GM12801 (cell line): Measurements from ENCODE around the gene BPI.

ENCODE experiments used
- TF ChIP-seq, protein P1 (sequence below): IDR thresholded peaks from one replicate; pipeline ENCODE4 v1.5.1; 2011; ENCODE audit warnings: control low read depth; ENCODE audit not compliant: insufficient read length; ENCODE audit errors: extremely low read depth

The BPI gene

DNA sequence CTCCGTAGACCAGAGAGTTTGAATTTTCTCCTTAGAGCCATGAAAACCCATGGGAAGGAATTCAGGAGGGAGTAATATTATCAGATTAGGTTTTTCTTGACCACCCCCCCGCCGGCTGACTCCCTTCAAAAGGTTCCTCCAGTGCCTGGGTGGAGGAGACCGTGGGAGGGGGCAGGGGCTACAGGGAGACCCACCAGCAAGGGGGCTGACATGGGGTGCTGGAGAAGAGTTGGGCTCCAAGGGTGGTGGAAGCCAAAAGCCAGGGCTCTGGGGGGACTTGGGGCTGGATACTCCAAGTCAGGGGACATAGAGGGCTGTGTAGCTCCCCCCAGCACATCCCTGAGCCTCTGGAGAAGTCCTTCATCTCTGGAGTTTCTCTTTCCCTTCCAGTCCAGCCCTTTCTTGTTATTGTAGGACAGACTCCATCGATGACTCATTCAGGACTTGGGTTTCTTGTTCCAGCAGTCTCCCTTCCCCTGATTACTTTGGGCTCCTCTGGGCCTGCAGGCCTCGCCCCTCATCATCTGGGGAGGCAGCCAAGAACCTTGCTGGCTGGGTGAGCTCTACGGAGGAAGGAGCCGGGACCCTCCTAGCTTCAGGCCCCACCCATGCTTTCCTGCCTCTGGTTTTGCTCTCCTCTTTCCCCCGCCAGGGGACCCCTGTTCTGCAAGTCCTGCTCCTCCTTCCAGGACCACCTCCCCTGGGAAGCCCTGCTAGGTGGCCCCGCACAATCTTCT lies 32.9 kb upstream of the BPI start:
- TF ChIP-seq, protein P1, sequence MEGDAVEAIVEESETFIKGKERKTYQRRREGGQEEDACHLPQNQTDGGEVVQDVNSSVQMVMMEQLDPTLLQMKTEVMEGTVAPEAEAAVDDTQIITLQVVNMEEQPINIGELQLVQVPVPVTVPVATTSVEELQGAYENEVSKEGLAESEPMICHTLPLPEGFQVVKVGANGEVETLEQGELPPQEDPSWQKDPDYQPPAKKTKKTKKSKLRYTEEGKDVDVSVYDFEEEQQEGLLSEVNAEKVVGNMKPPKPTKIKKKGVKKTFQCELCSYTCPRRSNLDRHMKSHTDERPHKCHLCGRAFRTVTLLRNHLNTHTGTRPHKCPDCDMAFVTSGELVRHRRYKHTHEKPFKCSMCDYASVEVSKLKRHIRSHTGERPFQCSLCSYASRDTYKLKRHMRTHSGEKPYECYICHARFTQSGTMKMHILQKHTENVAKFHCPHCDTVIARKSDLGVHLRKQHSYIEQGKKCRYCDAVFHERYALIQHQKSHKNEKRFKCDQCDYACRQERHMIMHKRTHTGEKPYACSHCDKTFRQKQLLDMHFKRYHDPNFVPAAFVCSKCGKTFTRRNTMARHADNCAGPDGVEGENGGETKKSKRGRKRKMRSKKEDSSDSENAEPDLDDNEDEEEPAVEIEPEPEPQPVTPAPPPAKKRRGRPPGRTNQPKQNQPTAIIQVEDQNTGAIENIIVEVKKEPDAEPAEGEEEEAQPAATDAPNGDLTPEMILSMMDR: no peak

DNA sequence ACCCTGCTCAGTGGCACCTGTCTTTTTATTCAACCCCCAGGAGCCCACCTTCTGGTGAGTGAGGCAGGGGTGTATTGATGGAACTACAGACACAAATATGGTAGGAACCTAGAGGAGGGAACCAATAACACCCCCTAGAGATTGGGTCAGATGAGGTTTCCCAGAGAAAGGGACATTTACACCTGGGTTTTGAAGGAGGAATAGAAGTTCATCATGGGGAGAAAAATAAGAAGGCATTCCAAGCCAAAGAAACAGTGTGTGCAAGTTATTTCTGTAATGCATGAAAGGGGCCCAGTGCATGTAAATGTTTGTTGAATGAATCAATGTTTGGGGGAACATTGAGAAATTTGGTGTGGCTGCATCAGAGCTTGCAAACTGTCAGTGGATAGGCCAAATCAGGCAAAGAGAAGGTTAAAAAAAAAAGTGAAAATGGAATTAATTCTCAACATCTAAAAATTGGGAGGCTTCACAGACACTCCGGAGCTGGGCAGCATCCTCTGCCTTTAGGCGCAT lies 32.3 kb upstream of the BPI start:
- TF ChIP-seq, protein P1: no peak

DNA sequence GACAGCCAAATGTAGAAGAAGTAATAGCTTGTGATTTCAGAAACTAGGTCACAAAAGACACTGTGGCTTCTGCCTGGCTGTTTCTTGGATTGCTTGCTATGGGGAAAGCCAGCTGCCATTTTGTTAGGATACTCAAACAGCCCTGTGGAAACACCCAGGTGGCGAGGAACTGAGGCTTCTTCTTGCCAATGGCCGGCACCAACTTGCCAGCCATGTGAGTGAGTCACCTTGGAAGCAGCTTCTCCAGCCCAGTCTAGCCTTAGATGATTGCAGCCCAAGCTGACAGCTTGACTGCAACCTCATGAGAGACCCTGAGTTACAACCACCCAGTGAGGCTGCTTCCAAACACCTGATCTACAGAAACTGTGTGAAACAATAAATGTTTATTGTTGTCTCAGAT lies 31.6 kb upstream of the BPI start:
- TF ChIP-seq, protein P1: no peak

DNA sequence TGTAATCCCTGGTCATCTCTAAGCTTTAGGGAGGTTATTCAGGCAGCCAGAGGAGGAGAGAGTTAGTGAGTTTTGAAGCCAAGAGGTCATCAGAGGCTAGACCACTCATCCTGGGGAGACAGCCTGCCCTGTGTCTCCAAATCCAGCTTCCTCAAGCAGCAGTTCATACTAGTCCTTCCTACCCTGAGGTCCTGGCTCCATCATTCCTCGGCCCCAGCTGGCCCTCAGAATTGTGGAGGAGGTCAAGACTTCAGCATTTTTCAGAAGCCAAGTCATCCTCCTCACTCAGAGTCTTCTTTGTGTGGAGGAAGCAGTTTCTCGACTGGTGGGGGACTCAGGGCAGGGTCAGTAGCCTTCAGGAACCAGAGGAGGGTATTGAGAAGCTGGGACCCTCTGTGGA lies 31.0 kb upstream of the BPI start:
- TF ChIP-seq, protein P1: no peak

DNA sequence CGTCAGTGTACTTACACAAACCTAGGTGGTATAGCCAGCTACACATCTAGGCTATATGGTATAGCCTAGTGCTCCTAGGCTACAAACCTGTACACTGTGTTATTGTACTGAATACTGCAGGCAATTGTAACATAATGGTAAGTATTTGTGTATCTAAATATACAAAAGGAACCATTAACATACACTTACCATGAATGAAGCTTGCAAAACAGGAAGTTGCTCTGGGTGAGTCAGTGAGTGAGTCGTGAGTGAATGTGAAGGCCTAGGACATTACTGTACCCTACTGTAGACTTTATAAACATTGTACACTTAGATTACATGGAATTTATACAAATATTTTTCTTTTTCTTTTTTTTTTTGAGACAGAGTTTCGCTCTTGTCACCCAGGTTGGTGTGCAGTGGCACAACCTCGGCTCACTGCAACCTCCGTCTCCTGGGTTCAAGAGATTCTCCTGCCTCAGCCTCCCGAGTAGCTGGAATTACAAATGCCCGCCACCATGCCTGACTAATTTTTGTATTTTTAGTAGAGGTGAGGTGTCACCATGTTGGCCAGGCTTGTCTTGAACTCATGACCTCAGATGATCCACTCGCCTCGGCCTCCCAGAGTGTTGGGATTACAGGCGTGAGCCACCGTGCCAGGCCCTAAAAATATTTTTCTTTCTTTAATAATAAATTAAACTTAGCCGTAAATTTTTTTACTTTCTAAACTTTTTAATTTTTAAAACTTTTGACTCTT lies 28.0 kb upstream of the BPI start:
- TF ChIP-seq, protein P1: no peak

DNA sequence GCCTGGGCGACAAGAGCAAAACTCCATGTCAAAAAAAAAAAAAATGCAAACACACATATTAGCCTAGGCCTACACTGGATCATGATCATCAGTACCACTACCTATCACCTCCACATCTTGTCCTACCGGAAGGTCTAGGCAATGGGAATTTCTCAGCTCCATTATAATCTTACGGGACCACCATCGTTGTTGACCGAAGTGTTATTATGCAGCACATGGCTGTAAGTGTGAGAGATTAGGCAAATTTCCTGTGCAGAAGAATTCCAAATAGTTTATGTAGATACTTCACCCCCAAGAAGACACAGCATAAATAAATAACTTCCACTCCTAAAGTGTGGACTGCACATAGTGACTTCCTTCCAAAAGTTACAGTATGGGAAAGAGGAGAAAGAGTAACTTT lies 26.7 kb upstream of the BPI start:
- TF ChIP-seq, protein P1: no peak

DNA sequence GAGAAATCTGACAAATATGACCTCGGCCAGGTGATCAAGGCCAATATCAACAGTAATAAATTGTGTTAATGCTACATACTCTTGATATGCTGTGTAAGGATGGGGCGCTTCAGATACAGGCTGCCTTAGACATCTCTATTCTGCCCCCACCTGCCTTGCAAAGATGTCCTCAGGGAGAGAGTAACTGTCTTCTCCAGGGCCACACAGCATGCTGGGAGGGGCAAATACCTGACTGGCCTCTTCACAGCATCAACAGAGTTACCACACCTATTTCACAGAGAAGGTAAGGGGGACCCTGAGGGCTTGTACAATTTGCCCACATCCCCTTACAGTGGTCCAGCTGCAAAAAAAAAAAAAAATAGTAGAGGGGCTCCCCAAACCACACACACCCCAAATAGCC lies 26.3 kb upstream of the BPI start:
- TF ChIP-seq, protein P1: no peak
